Ishikawa (cell line): Measurements from ENCODE around the gene MICAL3.

Experiments
- CREB1 ChIP-seq: IDR thresholded peaks from 2 replicates; pipeline ENCODE4 v1.6.1; 2012; ENCODE audit warnings: low read depth
- EP300 ChIP-seq: IDR thresholded peaks from 2 replicates; pipeline ENCODE4 v1.6.1; 2012; ENCODE audit warnings: borderline replicate concordance
- ZBTB7A ChIP-seq: IDR thresholded peaks from 2 replicates; pipeline ENCODE4 v1.6.1; 2012; ENCODE audit warnings: low read depth

DNA sequence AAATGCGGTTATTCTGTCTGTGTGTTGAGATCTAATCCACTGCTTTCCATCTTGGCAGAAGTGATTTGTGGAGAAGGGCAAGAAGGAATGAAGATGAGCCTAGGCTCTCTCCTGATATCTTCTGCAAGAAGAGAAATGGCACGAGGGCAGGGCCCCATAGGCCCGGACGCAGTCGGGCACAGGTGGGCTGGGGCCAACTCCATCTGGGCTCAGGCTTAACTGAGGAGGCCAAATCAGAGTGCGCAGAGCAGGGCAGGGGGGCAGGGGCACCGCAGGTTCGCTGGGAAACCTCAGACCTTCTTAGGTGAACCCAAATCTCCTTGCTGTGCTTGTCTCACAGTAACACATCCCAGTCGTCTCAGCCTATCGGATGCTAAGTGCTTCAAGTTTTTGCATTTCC, 217.3 kb downstream of the MICAL3 start:
- TF ChIP-seq ZBTB7A (no peak), CREB1 (no peak), EP300 (no peak)
